PC-9 (cell line): ENCODE measurements around the gene CLCN3. TPM values are rescaled to one million over a fixed set of nuclear protein-coding genes. Genes with fewer than 3 reads are reported as not detected.

Source experiments
- BruUV-seq: library from RNA; stranded (reverse); fragments of 400-500 nt; replicated peaks from 2 replicates; lab custom pipeline; 2021; lab: Mats Ljungman, UMichigan
- CTCF ChIA-PET: fragments of 300-600 bp; sonication (Branson Sonifier 250); formaldehyde crosslinking; loops from one replicate; lab custom pipeline; 2022; ENCODE audit warnings: antibody characterized with exemption; lab: Charles Lee
- POLR2A ChIA-PET: fragments of 300-600 bp; sonication (Branson Sonifier 250); formaldehyde crosslinking; loops from one replicate; lab custom pipeline; 2022; ENCODE audit warnings: antibody characterized with exemption; ENCODE audit not compliant: unreplicated experiment; lab: Charles Lee
- DNase-seq, 2 experiments: peaks; one replicate each; pipeline versions ENCODE4 v3.0.0 to v3.0.0-alpha.2; 2015 to 2022; ENCODE audit warnings: mixed read lengths in 1 of 2
- H2AFZ ChIP-seq: fragments of 200-600 bp; sonication (generic); 2 replicates; pipeline ENCODE4 v1.8.1; 2017; ENCODE audit warnings: antibody characterized with exemption
- H3F3A ChIP-seq: fragments of 200-600 bp; sonication (generic); 2 replicates; pipeline ENCODE4 v1.8.1; 2017; ENCODE audit warnings: antibody characterized with exemption, mild to moderate bottlenecking, low read depth; ENCODE audit not compliant: insufficient read depth
- H3K27ac ChIP-seq: fragments of 200-600 bp; sonication (generic); 2 replicates; pipeline ENCODE4 v1.6.1; 2016; ENCODE audit warnings: mixed run types
- H3K27me3 ChIP-seq: fragments of 200-600 bp; sonication (generic); 2 replicates; pipeline ENCODE4 v1.6.1; 2016; ENCODE audit warnings: low read depth, mixed run types; ENCODE audit not compliant: insufficient read depth
- H3K36me3 ChIP-seq: fragments of 200-600 bp; sonication (generic); 2 replicates; pipeline ENCODE4 v1.6.1; 2016; ENCODE audit warnings: low read depth, mixed run types
- H3K4me1 ChIP-seq: fragments of 200-600 bp; sonication (generic); replicated peaks from 2 replicates; pipeline ENCODE4 v1.6.1; 2016; ENCODE audit warnings: mixed run types; ENCODE audit not compliant: insufficient read depth
- H3K4me2 ChIP-seq: fragments of 200-600 bp; sonication (generic); 2 replicates; pipeline ENCODE4 v1.6.1; 2017; ENCODE audit warnings: mixed run types
- H3K4me3 ChIP-seq: fragments of 200-600 bp; sonication (generic); 2 replicates; pipeline ENCODE4 v1.6.1; 2016; ENCODE audit warnings: mixed run types
- H3K79me2 ChIP-seq: fragments of 200-600 bp; sonication (generic); 2 replicates; pipeline ENCODE4 v1.6.1; 2017; ENCODE audit warnings: low read depth, mixed run types
- H3K9me2 ChIP-seq: fragments of 200-600 bp; sonication (generic); 2 replicates; pipeline ENCODE4 v1.8.1; 2017; ENCODE audit warnings: mild to moderate bottlenecking; ENCODE audit not compliant: insufficient read depth
- H3K9me3 ChIP-seq: fragments of 200-600 bp; sonication (generic); 2 replicates; pipeline ENCODE4 v1.8.1; 2016; ENCODE audit warnings: low read depth; ENCODE audit not compliant: insufficient read depth
- H4K20me1 ChIP-seq: fragments of 200-600 bp; sonication (generic); 2 replicates; pipeline ENCODE4 v1.8.1; 2017; ENCODE audit not compliant: insufficient read depth
- EZH2 ChIP-seq: fragments of 200-600 bp; sonication (generic); IDR thresholded peaks from 2 replicates; pipeline ENCODE4 v1.8.0; 2017; ENCODE audit warnings: antibody characterized with exemption, low read depth
- intact Hi-C: fragments of 100-400 bp; cut with micrococcal nuclease; formaldehyde crosslinking; loops from one replicate; pipeline ENCODE4 v1.10.0; 2022; ENCODE audit not compliant: unreplicated experiment
- total RNA-seq: library from RNA; stranded (reverse); gene quantifications from 2 replicates; pipeline ENCODE4 v1.2.3, GENCODE V29; 2021
- TF ChIP-seq, protein P1 (sequence below): fragments of 200-600 bp; sonication (generic); conservative IDR thresholded peaks from 2 replicates; pipeline ENCODE4 v1.6.1; 2017; ENCODE audit warnings: mixed run types, antibody characterized with exemption, mild to moderate bottlenecking, moderate library complexity

The CLCN3 gene
- total RNA-seq, 1 experiment from 2014 or later = 51.6 TPM

DNA sequence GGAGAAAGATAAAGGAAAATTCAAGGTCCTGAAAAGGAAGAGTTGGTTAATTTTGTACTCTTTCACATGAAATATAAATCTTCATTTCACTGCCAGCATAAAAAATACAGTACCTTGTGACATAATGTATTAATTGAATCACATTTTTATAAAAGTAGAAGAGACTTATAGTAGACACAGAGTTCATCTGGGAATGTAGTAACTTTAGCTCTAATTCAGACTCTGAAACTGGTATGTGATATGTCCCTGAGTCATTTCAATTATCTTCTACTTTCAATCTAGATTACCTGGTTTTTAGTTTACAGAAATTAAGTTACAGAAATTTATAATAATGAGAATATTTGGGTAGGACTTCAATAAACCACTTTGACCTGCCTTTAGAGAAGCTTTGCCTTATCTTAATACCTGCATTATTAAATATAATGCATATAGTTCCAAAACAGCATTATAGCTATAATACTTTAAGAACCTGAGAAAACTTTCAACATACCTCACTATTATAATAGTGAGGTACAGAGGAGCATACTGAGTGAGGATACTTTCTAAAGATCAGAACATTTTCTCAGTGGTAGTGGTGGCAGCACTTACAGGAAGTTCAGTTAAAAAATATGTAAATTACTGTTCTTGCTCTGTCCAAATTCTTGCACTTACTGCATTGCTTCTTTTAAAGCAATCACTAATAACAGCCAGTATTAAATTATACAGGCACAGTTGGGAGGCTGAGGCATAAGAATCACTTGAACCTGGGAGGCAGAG, 19.2 kb upstream of the CLCN3 start:
- H3F3A ChIP-seq = no peaks in the 10 kb centered on the region

DNA sequence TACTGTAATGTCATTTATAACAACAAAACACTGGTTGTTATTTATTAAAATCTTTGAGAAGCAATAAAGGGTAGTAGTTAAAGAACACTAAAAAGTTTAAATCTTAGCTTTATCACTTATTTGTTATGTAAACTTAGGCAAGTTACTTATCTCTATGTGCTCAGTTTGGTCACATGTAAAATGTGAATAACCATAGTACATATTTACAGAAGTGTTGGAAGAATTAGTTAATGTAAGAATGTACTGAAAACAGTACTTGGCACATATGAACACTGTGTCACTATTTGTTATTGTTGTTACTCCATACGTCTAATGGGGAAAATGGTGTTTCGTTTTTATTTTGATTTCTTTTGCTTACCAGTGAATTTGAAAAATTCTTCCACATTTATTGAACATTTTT, 17.1 kb upstream of the CLCN3 start:
- H3K9me2 ChIP-seq = no peaks in the 10 kb centered on the region
- H3K79me2 ChIP-seq = no peaks in the 10 kb centered on the region
- H3K27me3 ChIP-seq = no peaks in the 10 kb centered on the region
- H3K4me1 ChIP-seq = peaks cover 13% of the 10 kb centered on the region
- no peaks in the 10 kb centered on the region for H3F3A ChIP-seq
- H3K4me3 ChIP-seq = no peak overlapping the region
- CTCF ChIA-PET = no interaction called here
- no peak for TF ChIP-seq EZH2
- TF ChIP-seq, protein P1, sequence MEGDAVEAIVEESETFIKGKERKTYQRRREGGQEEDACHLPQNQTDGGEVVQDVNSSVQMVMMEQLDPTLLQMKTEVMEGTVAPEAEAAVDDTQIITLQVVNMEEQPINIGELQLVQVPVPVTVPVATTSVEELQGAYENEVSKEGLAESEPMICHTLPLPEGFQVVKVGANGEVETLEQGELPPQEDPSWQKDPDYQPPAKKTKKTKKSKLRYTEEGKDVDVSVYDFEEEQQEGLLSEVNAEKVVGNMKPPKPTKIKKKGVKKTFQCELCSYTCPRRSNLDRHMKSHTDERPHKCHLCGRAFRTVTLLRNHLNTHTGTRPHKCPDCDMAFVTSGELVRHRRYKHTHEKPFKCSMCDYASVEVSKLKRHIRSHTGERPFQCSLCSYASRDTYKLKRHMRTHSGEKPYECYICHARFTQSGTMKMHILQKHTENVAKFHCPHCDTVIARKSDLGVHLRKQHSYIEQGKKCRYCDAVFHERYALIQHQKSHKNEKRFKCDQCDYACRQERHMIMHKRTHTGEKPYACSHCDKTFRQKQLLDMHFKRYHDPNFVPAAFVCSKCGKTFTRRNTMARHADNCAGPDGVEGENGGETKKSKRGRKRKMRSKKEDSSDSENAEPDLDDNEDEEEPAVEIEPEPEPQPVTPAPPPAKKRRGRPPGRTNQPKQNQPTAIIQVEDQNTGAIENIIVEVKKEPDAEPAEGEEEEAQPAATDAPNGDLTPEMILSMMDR = no peak
- H4K20me1 ChIP-seq = no peaks in the 10 kb centered on the region
- intact Hi-C loops = no loop called here
- DNase-seq = no peak
- no peaks in the 10 kb centered on the region for H3K9me3 ChIP-seq
- H3K36me3 ChIP-seq = no peaks in the 10 kb centered on the region
- no peak overlapping the region for H3K27ac ChIP-seq
- no peak overlapping the region for H3K4me2 ChIP-seq
- BruUV-seq = no TSS peak
- H2AFZ ChIP-seq = no peak overlapping the region
- POLR2A ChIA-PET = no interaction called here

More for the DNA sequence above, 19.2 kb upstream of the CLCN3 start:
- H2AFZ ChIP-seq = no peak overlapping the region
- no peak for TF ChIP-seq EZH2
- no peak for DNase-seq
- no peaks in the 10 kb centered on the region for H3K79me2 ChIP-seq
- ChIA-PET POLR2A (no interaction called here), CTCF (interaction anchor here (0.6 kb wide), 2 partner anchors 49 to 605 kb away, joined by 3 to 4 read pairs; no protein-coding TSS in a partner anchor)
- H3K4me1 ChIP-seq = peaks cover 13% of the 10 kb centered on the region
- H3K4me2 ChIP-seq = no peak overlapping the region
- H3K9me2 ChIP-seq = no peaks in the 10 kb centered on the region
- no peak overlapping the region for H3K4me3 ChIP-seq
- no peak overlapping the region for H3K27ac ChIP-seq
- BruUV-seq = no TSS peak
- no peaks in the 10 kb centered on the region for H3K9me3 ChIP-seq
- no peaks in the 10 kb centered on the region for H4K20me1 ChIP-seq
- H3K27me3 ChIP-seq = no peaks in the 10 kb centered on the region
- H3K36me3 ChIP-seq = no peaks in the 10 kb centered on the region
- intact Hi-C loops = no loop called here

DNA sequence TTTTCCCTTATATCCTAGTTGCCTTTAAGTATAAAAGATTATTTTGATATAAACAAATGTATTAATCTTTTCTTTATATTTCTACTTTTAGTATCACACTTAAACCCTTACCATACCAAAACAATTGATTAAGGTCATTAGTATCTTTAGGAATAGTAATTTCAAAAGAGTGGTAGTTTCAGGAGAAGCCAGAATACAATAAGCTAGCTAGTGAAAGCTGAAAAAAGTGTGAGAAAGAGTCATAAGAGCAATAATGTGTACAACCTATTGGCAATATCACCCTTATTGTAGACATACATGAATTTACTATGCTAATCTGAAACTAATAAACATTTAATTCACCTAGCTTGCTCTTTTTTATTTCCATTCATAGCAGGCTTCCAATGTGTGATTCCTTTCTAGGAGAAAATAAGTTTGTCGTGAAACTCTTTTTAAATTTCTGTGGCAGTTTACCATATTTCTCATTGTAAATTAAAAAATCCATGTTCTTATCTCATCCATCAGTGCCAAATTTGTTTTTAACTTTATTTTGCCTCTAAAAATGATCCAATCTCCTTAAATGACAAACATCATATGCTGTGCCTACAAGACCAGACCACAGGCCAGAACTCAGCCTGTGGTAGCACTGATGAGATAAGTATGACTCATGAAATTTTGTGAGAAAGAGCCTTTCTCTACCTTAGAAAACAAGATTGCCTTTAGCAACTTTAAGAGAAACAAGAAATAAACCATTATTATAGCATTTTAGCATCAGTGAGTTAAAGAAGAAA, 16.1 kb upstream of the CLCN3 start:
- Histone ChIP-seq H3K4me2 (peak overlapping the region; percentile 31; the same call in 1 of the 2 replicates), H3K27ac (peak overlapping the region; percentile 56), H3K27me3 (no peaks in the 10 kb centered on the region), H3K79me2 (no peaks in the 10 kb centered on the region), H3K9me2 (no peaks in the 10 kb centered on the region), H3K4me1 (peaks cover 13% of the 10 kb centered on the region), H3K36me3 (no peaks in the 10 kb centered on the region), H4K20me1 (no peaks in the 10 kb centered on the region), H3K4me3 (no peak overlapping the region), H3K9me3 (no peaks in the 10 kb centered on the region), H3F3A (no peaks in the 10 kb centered on the region), H2AFZ (no peak overlapping the region)
- POLR2A ChIA-PET = no interaction called here
- intact Hi-C loops = no loop called here
- CTCF ChIA-PET = interaction anchor here (0.7 kb wide), 1 partner anchor 1013 kb away, joined by 3 read pairs; no protein-coding TSS in a partner anchor
- DNase-seq = no peak
- BruUV-seq = no TSS peak
- TF ChIP-seq, protein P1 = no peak
- no peak for TF ChIP-seq EZH2
